ENCODE measurements around the gene FAM117B.

Gene FAM117B

GRCh38 chr2:202760848-202761247, 126.1 kb downstream of the FAM117B start:
- H3K27ac ChIP-seq (ENCODE audit: low read length) = no peak overlapping the region
- no peaks in the 10 kb centered on the region for H3K9me3 ChIP-seq (ENCODE audit: control insufficient read depth in 2 of 2, low read length in 2 of 2)
- no peaks in the 10 kb centered on the region for H3K27me3 ChIP-seq (ENCODE audit: control insufficient read depth in 1 of 2, insufficient read depth in 2 of 2, low read length in 2 of 2)
- H3K4me1 ChIP-seq (ENCODE audit: control insufficient read depth, insufficient read depth, low read length) = no peaks in the 10 kb centered on the region
- H3K4me3 ChIP-seq (ENCODE audit: low read length in 2 of 2) = no peak overlapping the region
- H3K36me3 ChIP-seq (ENCODE audit: control insufficient read depth in 2 of 2, insufficient read depth in 2 of 2, low read length in 2 of 2) = peaks cover 5 to 7% of the 10 kb centered on the region in 2 donors
- no peak overlapping the region for H3K9ac ChIP-seq (ENCODE audit: low read length in 2 of 2)

DNA sequence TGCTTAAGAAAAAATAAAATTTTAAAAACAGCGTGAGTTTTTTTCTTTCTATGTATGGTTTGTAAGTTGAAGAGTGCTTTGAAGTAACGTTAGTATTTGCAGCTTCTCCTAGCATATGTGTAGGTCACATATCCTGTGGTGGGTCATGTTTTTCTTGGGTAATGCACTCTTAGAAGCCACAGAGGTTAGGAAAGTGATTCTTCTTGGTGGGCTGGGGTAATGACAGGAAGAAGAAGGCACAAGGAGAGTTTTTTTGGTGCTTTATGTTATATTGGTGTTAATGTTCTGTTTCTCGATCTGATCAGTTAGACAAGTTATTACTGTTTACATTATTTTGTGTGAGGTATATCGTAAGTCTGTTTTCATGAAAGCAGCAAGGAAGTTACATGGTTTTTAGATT, 127.8 kb downstream of the FAM117B start:
- peaks cover 4 to 5% of the 10 kb centered on the region in 2 donors for H3K36me3 ChIP-seq (ENCODE audit: control insufficient read depth in 2 of 2, insufficient read depth in 2 of 2, low read length in 2 of 2)
- H3K9ac ChIP-seq (ENCODE audit: low read length in 2 of 2) = no peak overlapping the region
- no peaks in the 10 kb centered on the region for H3K4me1 ChIP-seq (ENCODE audit: control insufficient read depth, insufficient read depth, low read length)
- no peak overlapping the region for H3K4me3 ChIP-seq (ENCODE audit: low read length in 2 of 2)
- no peaks in the 10 kb centered on the region for H3K9me3 ChIP-seq (ENCODE audit: control insufficient read depth in 2 of 2, low read length in 2 of 2)
- no peak overlapping the region for H3K27ac ChIP-seq (ENCODE audit: low read length)
- no peaks in the 10 kb centered on the region for H3K27me3 ChIP-seq (ENCODE audit: control insufficient read depth in 1 of 2, insufficient read depth in 2 of 2, low read length in 2 of 2)

DNA sequence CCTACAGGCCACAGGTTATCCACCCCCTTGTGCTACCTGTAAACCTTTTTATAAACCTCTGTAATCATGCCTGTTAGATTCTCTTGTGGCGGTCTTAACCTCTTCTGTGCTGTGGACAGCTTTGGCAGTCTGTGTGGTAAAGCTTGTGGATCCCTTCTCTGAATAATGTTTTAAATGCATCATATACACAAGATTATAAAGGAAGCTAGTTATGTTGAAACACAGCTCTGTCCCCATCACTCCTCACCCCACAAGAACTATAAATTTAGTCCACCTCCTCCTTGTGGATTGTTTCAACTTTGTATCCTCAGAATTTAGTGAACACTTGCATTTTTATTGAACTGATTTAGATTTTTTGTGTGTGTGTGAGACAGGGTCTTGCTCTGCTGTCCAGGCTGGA, 129.1 kb downstream of the FAM117B start:
- Histone ChIP-seq H3K9ac (ENCODE audit: low read length in 2 of 2) (no peak overlapping the region), H3K4me1 (ENCODE audit: control insufficient read depth, insufficient read depth, low read length) (no peaks in the 10 kb centered on the region), H3K27me3 (ENCODE audit: control insufficient read depth in 1 of 2, insufficient read depth in 2 of 2, low read length in 2 of 2) (no peaks in the 10 kb centered on the region), H3K36me3 (ENCODE audit: control insufficient read depth in 2 of 2, insufficient read depth in 2 of 2, low read length in 2 of 2) (peaks cover 4 to 5% of the 10 kb centered on the region in 2 donors), H3K9me3 (ENCODE audit: control insufficient read depth in 2 of 2, low read length in 2 of 2) (no peaks in the 10 kb centered on the region), H3K4me3 (ENCODE audit: low read length in 2 of 2) (no peak overlapping the region), H3K27ac (ENCODE audit: low read length) (no peak overlapping the region)

GRCh38 chr2:202764991-202765390, 130.2 kb downstream of the FAM117B start:
- Histone ChIP-seq H3K4me3 (ENCODE audit: low read length in 2 of 2) (no peak overlapping the region), H3K27me3 (ENCODE audit: control insufficient read depth in 1 of 2, insufficient read depth in 2 of 2, low read length in 2 of 2) (no peaks in the 10 kb centered on the region), H3K9me3 (ENCODE audit: control insufficient read depth in 2 of 2, low read length in 2 of 2) (no peaks in the 10 kb centered on the region), H3K9ac (ENCODE audit: low read length in 2 of 2) (no peak overlapping the region), H3K27ac (ENCODE audit: low read length) (no peak overlapping the region), H3K36me3 (ENCODE audit: control insufficient read depth in 2 of 2, insufficient read depth in 2 of 2, low read length in 2 of 2) (peaks cover 4 to 5% of the 10 kb centered on the region in 2 donors), H3K4me1 (ENCODE audit: control insufficient read depth, insufficient read depth, low read length) (no peaks in the 10 kb centered on the region)

DNA sequence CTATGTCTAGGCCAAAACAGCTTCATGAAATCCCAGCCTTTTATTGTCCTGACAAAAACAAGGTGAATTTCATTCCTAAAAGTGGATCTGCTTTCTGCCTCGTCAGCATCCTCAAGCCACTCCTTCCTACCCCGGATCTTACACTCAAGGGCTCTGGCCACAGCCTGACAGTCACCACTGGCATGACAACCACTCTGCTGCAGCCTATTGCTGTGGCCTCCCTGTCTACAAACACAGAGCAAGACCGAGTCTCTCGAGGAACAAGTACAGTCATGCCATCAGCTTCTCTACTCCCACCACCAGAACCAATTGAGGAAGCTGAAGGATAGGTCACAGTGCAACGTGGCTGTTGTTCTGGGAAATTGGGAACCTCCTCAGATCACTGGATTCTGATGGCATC, 130.7 kb downstream of the FAM117B start:
- no peak overlapping the region for H3K9ac ChIP-seq (ENCODE audit: low read length in 2 of 2)
- H3K27ac ChIP-seq (ENCODE audit: low read length) = no peak overlapping the region
- H3K36me3 ChIP-seq (ENCODE audit: control insufficient read depth in 2 of 2, insufficient read depth in 2 of 2, low read length in 2 of 2) = peaks cover 4 to 5% of the 10 kb centered on the region in 2 donors
- no peak overlapping the region for H3K4me3 ChIP-seq (ENCODE audit: low read length in 2 of 2)
- no peaks in the 10 kb centered on the region for H3K9me3 ChIP-seq (ENCODE audit: control insufficient read depth in 2 of 2, low read length in 2 of 2)
- no peaks in the 10 kb centered on the region for H3K27me3 ChIP-seq (ENCODE audit: control insufficient read depth in 1 of 2, insufficient read depth in 2 of 2, low read length in 2 of 2)
- H3K4me1 ChIP-seq (ENCODE audit: control insufficient read depth, insufficient read depth, low read length) = no peaks in the 10 kb centered on the region

- H3K27me3 ChIP-seq (ENCODE audit: control insufficient read depth in 1 of 2, insufficient read depth in 2 of 2, low read length in 2 of 2) = no peaks in the 10 kb centered on the region
- H3K9me3 ChIP-seq (ENCODE audit: control insufficient read depth in 2 of 2, low read length in 2 of 2) = no peaks in the 10 kb centered on the region
- H3K9ac ChIP-seq (ENCODE audit: low read length in 2 of 2) = no peak overlapping the region
- peaks cover 4 to 5% of the 10 kb centered on the region in 2 donors for H3K36me3 ChIP-seq (ENCODE audit: control insufficient read depth in 2 of 2, insufficient read depth in 2 of 2, low read length in 2 of 2)
- no peak overlapping the region for H3K4me3 ChIP-seq (ENCODE audit: low read length in 2 of 2)
- no peak overlapping the region for H3K27ac ChIP-seq (ENCODE audit: low read length)
- H3K4me1 ChIP-seq (ENCODE audit: control insufficient read depth, insufficient read depth, low read length) = no peaks in the 10 kb centered on the region
Observed at GRCh38 chr2:202768273-202768672, 133.5 kb downstream of the FAM117B start.

DNA sequence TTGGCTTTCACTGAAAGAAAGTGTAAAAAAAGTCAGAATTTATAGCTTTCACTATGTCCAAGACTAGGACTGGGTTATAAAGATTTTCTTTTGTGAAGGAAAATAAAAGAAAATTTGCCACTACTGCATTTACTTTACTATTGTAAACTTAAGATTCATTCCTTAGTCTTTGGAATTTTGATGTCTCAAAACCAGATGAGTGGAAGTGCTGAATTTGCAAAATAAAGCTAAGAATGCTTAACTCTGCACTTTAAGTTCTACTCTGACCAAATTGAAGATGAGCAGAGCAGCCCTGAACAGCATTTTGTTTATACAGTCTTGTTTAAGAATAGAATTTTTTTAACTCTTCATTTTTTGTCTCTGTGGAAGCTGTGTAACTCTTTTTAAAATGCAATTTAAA, 134.4 kb downstream of the FAM117B start:
- H3K36me3 ChIP-seq (ENCODE audit: control insufficient read depth in 2 of 2, insufficient read depth in 2 of 2, low read length in 2 of 2) = peaks cover 4 to 5% of the 10 kb centered on the region in 2 donors
- H3K27ac ChIP-seq (ENCODE audit: low read length) = no peak overlapping the region
- H3K27me3 ChIP-seq (ENCODE audit: control insufficient read depth in 1 of 2, insufficient read depth in 2 of 2, low read length in 2 of 2) = no peaks in the 10 kb centered on the region
- H3K4me1 ChIP-seq (ENCODE audit: control insufficient read depth, insufficient read depth, low read length) = no peaks in the 10 kb centered on the region
- H3K4me3 ChIP-seq (ENCODE audit: low read length in 2 of 2) = no peak overlapping the region
- H3K9ac ChIP-seq (ENCODE audit: low read length in 2 of 2) = no peak overlapping the region
- H3K9me3 ChIP-seq (ENCODE audit: control insufficient read depth in 2 of 2, low read length in 2 of 2) = no peaks in the 10 kb centered on the region

DNA sequence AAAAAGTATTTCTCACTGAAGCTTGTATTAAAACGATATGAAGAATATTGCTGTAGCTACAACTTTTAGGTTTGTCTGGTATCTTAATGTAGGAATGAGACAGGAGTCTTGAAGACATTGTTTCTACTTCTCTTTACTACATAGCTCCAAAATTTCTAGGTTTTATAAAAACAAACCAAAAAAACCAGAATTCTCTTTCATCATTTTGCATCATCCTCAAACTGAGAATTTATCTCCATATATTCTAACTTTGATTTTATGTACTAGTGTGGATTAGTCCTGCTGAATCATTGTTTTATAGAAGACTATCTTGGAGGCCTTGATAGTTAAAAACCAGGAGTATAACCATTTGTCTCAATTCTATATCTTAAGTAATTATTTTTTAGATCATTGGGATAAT, 136.6 kb downstream of the FAM117B start:
- H3K9ac ChIP-seq (ENCODE audit: low read length in 2 of 2) = no peak overlapping the region
- H3K36me3 ChIP-seq (ENCODE audit: control insufficient read depth in 2 of 2, insufficient read depth in 2 of 2, low read length in 2 of 2) = peaks cover 0 to 4% of the 10 kb centered on the region in 2 donors
- H3K4me1 ChIP-seq (ENCODE audit: control insufficient read depth, insufficient read depth, low read length) = no peaks in the 10 kb centered on the region
- H3K9me3 ChIP-seq (ENCODE audit: control insufficient read depth in 2 of 2, low read length in 2 of 2) = no peaks in the 10 kb centered on the region
- H3K27me3 ChIP-seq (ENCODE audit: control insufficient read depth in 1 of 2, insufficient read depth in 2 of 2, low read length in 2 of 2) = no peaks in the 10 kb centered on the region
- H3K4me3 ChIP-seq (ENCODE audit: low read length in 2 of 2) = no peak overlapping the region
- H3K27ac ChIP-seq (ENCODE audit: low read length) = no peak overlapping the region

DNA sequence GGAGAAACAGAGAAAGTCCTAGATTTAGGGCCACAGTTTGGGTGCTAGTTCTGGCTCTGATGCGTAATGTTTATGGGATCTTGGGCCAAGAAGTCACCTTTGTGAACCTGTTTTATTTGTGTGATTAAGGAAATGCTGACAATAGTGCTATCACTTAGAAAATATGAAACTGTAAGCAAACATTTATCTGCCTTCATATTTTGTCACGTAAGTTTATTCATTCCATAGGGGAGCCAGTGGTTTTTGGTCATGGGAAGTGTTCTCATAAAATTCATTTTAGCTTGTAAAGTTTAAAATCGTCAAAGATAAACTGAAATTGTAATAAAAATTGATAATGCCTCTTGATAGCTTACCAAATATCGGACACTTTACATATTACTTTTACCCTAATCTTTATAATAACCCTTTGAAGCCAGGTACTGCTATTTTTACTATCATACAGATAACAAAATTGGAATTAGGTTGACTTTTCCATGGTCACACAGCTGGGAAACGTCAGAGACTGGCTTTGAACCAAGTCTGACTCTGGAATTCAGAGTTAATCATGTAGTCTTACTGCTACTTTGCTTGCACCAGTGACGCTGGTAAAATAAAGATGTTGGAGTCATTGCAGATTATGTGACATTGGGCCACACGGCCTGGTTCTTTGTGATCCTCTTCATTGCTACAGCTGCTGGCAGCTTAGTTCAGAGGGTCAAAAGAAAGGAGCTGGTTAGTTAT, 137.1 kb downstream of the FAM117B start:
- H3K36me3 ChIP-seq (ENCODE audit: control insufficient read depth in 2 of 2, insufficient read depth in 2 of 2, low read length in 2 of 2) = peaks cover 0 to 4% of the 10 kb centered on the region in 2 donors
- H3K27ac ChIP-seq (ENCODE audit: low read length) = no peak overlapping the region
- H3K9ac ChIP-seq (ENCODE audit: low read length in 2 of 2) = no peak overlapping the region
- no peaks in the 10 kb centered on the region for H3K27me3 ChIP-seq (ENCODE audit: control insufficient read depth in 1 of 2, insufficient read depth in 2 of 2, low read length in 2 of 2)
- H3K4me3 ChIP-seq (ENCODE audit: low read length in 2 of 2) = no peak overlapping the region
- no peaks in the 10 kb centered on the region for H3K4me1 ChIP-seq (ENCODE audit: control insufficient read depth, insufficient read depth, low read length)
- H3K9me3 ChIP-seq (ENCODE audit: control insufficient read depth in 2 of 2, low read length in 2 of 2) = no peaks in the 10 kb centered on the region

DNA sequence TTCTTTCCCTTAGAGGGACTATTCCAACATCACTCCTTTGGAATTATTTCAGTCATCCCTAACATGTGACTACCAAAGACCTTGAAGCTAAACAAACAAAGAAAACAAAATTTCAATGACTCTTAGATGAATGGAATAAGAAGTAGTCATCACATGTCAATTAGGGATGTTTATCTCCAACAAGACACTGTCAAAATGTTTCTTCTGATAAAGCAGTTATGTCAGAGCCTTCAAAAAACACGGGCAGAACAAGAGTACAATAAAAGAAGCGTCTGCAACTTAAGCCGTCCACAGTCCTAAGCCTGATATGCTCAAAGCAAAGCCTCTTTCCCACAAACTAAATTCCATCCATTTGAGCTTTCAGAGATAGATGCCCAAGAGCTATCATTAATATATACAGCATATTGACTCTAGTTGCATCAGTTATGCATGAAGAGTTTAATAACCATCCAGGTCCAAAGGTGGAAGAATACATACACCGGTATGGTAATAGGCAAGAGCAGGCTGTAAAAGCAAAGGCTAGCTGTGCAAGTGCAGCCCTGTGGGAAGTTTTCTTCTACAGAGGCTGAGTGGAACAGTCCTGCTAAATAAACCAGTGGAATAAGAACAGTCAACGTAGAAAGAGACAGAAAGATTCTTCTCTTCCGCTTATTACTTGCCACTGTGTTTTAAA, 138.7 kb downstream of the FAM117B start:
- H3K4me3 ChIP-seq (ENCODE audit: low read length in 2 of 2) = no peak overlapping the region
- no peaks in the 10 kb centered on the region for H3K27me3 ChIP-seq (ENCODE audit: control insufficient read depth in 1 of 2, insufficient read depth in 2 of 2, low read length in 2 of 2)
- no peaks in the 10 kb centered on the region for H3K4me1 ChIP-seq (ENCODE audit: control insufficient read depth, insufficient read depth, low read length)
- H3K9ac ChIP-seq (ENCODE audit: low read length in 2 of 2) = no peak overlapping the region
- no peaks in the 10 kb centered on the region for H3K9me3 ChIP-seq (ENCODE audit: control insufficient read depth in 2 of 2, low read length in 2 of 2)
- H3K36me3 ChIP-seq (ENCODE audit: control insufficient read depth in 2 of 2, insufficient read depth in 2 of 2, low read length in 2 of 2) = peaks cover 0 to 9% of the 10 kb centered on the region in 2 donors
- H3K27ac ChIP-seq (ENCODE audit: low read length) = no peak overlapping the region

DNA sequence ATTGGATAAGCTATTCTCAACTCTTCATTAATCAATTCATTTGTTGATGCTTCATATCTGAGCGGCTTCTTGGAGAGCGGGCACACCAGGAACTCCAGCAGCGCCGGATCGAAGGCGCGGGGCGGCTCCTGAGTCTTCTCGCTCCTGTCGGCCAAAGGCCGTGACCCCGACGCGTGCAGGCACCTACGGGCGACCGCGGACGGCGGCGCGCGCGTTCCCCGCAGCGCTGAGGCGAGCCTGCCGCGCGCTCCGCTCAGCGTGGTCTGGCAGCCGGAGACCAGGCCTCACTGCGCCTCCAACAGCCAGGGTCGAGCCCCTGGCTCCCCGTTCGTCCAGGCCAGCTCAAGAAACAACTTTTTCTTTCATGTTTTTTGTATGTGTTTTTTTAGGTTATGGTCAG, 139.3 kb downstream of the FAM117B start:
- Histone ChIP-seq H3K9ac (ENCODE audit: low read length in 2 of 2) (no peak overlapping the region), H3K4me1 (ENCODE audit: control insufficient read depth, insufficient read depth, low read length) (no peaks in the 10 kb centered on the region), H3K36me3 (ENCODE audit: control insufficient read depth in 2 of 2, insufficient read depth in 2 of 2, low read length in 2 of 2) (peaks cover under 1 to 9% of the 10 kb centered on the region in 2 donors), H3K9me3 (ENCODE audit: control insufficient read depth in 2 of 2, low read length in 2 of 2) (no peaks in the 10 kb centered on the region), H3K4me3 (ENCODE audit: low read length in 2 of 2) (no peak overlapping the region), H3K27me3 (ENCODE audit: control insufficient read depth in 1 of 2, insufficient read depth in 2 of 2, low read length in 2 of 2) (no peaks in the 10 kb centered on the region), H3K27ac (ENCODE audit: low read length) (no peak overlapping the region)

Measured in stomach smooth muscle (tissue), 2 donors.